GM23338 (cell line): ENCODE measurements around the gene KXD1. TPM values are rescaled to one million over a fixed set of nuclear protein-coding genes. Genes with fewer than 3 reads are reported as not detected.

Source experiments
- ATAC-seq: fragments of 200-7000 bp; cut with Tn5 transposase; 3 replicates; pipeline ENCODE4 v1.9.1; 2020
- DNase-seq: peaks from one replicate; pipeline ENCODE4 v3.0.0-alpha.2; 2015; ENCODE audit warnings: low spot score
- H2AFZ ChIP-seq: fragments of 200-600 bp; sonication (generic); 2 replicates; pipeline ENCODE4 v1.8.0; 2016; ENCODE audit warnings: antibody characterized with exemption, mild to moderate bottlenecking, moderate library complexity
- H3F3A ChIP-seq: fragments of 200-600 bp; sonication (generic); replicated peaks from 2 replicates; pipeline ENCODE4 v1.8.0; 2017; ENCODE audit warnings: antibody characterized with exemption, mixed run types, low read depth
- H3K27ac ChIP-seq: fragments of 200-600 bp; sonication (generic); 2 replicates; pipeline ENCODE4 v1.6.1; 2016; ENCODE audit warnings: low read depth
- H3K27me3 ChIP-seq: fragments of 200-600 bp; sonication (generic); 2 replicates; pipeline ENCODE4 v1.8.0; 2016; ENCODE audit warnings: mild to moderate bottlenecking, mixed run types, moderate library complexity; ENCODE audit not compliant: insufficient read depth
- H3K36me3 ChIP-seq: fragments of 200-600 bp; sonication (generic); 2 replicates; pipeline ENCODE4 v1.8.0; 2016; ENCODE audit warnings: mild to moderate bottlenecking; ENCODE audit not compliant: insufficient read depth
- H3K4me1 ChIP-seq: fragments of 200-600 bp; sonication (generic); 2 replicates; pipeline ENCODE4 v1.8.0; 2016; ENCODE audit warnings: mild to moderate bottlenecking, moderate library complexity; ENCODE audit not compliant: insufficient read depth
- H3K4me2 ChIP-seq: fragments of 200-600 bp; sonication (generic); 2 replicates; pipeline ENCODE4 v1.7.1; 2017; ENCODE audit warnings: mixed run types
- H3K4me3 ChIP-seq: fragments of 200-600 bp; sonication (generic); 2 replicates; pipeline ENCODE4 v1.6.1; 2016; ENCODE audit warnings: mixed run types
- H3K79me2 ChIP-seq: fragments of 200-600 bp; sonication (generic); replicated peaks from 2 replicates; pipeline ENCODE4 v1.8.0; 2017; ENCODE audit warnings: mild to moderate bottlenecking; ENCODE audit not compliant: insufficient read depth
- H3K9me2 ChIP-seq: fragments of 200-600 bp; sonication (generic); 2 replicates; pipeline ENCODE4 v1.8.0; 2017; ENCODE audit not compliant: insufficient read depth
- H4K20me1 ChIP-seq: fragments of 200-600 bp; sonication (generic); replicated peaks from 2 replicates; pipeline ENCODE4 v1.8.0; 2017; ENCODE audit warnings: mild to moderate bottlenecking; ENCODE audit not compliant: insufficient read depth
- H3K27ac Mint-ChIP-seq: 2 replicates; pipeline ENCODE4 v1.8.0; 2020; ENCODE audit warnings: inconsistent platforms, mild to moderate bottlenecking, moderate library complexity, mixed read lengths
- H3K27me3 Mint-ChIP-seq: 3 replicates; pipeline ENCODE4 v1.8.0; 2022; ENCODE audit warnings: low read depth, mild to moderate bottlenecking, moderate library complexity, mixed read lengths, inconsistent platforms; ENCODE audit not compliant: insufficient read depth, poor library complexity
- H3K36me3 Mint-ChIP-seq: 3 replicates; pipeline ENCODE4 v1.8.0; 2021; ENCODE audit warnings: low read depth, mild to moderate bottlenecking, inconsistent platforms, moderate library complexity, mixed read lengths
- H3K4me1 Mint-ChIP-seq: 3 replicates; pipeline ENCODE4 v1.8.0; 2020; ENCODE audit warnings: mild to moderate bottlenecking, inconsistent platforms, mixed read lengths
- H3K4me3 Mint-ChIP-seq: 3 replicates; pipeline ENCODE4 v1.8.0; 2021; ENCODE audit warnings: moderate library complexity, mild to moderate bottlenecking, inconsistent platforms, mixed read lengths
- H3K9me3 Mint-ChIP-seq: 3 replicates; pipeline ENCODE4 v1.8.0; 2020; ENCODE audit warnings: moderate library complexity, mild to moderate bottlenecking, inconsistent platforms, mixed read lengths
- CREB1 ChIP-seq: fragments of 250-450 bp; sonication (Bioruptor Pico); IDR thresholded peaks from 2 replicates; pipeline ENCODE4 v1.5.0; 2020; ENCODE audit warnings: low read depth, mild to moderate bottlenecking, moderate library complexity
- EZH2 ChIP-seq: fragments of 200-600 bp; sonication (generic); IDR thresholded peaks from one replicate; pipeline ENCODE4 v1.8.0; 2017; ENCODE audit warnings: antibody characterized with exemption, mild to moderate bottlenecking, low read depth; ENCODE audit not compliant: unreplicated experiment
- EZH2phosphoT487 ChIP-seq: fragments of 200-600 bp; sonication (generic); IDR thresholded peaks from one replicate; pipeline ENCODE4 v1.8.1; 2018; ENCODE audit warnings: antibody characterized with exemption; ENCODE audit not compliant: unreplicated experiment
- JUNB ChIP-seq: IDR thresholded peaks from one replicate; pipeline ENCODE4 v1.6.1; 2016; ENCODE audit warnings: antibody characterized with exemption; ENCODE audit not compliant: unreplicated experiment
- NANOG ChIP-seq: IDR thresholded peaks from 2 replicates; pipeline ENCODE4 v1.6.1; 2016; ENCODE audit warnings: antibody characterized with exemption, borderline replicate concordance
- POLR2AphosphoS5 ChIP-seq: IDR thresholded peaks from 2 replicates; pipeline ENCODE4 v1.6.1; 2016; ENCODE audit warnings: antibody characterized with exemption, low read depth
- REST ChIP-seq: IDR thresholded peaks from one replicate; pipeline ENCODE4 v1.6.1; 2018; ENCODE audit warnings: antibody characterized with exemption; ENCODE audit not compliant: unreplicated experiment
- ZNF114 ChIP-seq: fragments of 250-450 bp; sonication (Bioruptor Pico); IDR thresholded peaks from 2 replicates; pipeline ENCODE4 v1.5.0; 2020; ENCODE audit warnings: mild to moderate bottlenecking, moderate library complexity
- ZNF462 ChIP-seq: fragments of 250-450 bp; sonication (Bioruptor Pico); IDR thresholded peaks from 2 replicates; pipeline ENCODE4 v1.5.0; 2020; ENCODE audit warnings: mild to moderate bottlenecking, moderate library complexity
- polyA plus RNA-seq: library from polyadenylated mRNA; unstranded; fragments of >200 nt; fragmentation: Nextera tagmentation; extraction: Ambion mirVana; gene quantifications from 2 replicates; pipeline ENCODE4 v1.2.1, GENCODE V29; 2016
- total RNA-seq: library from RNA; depleted of rRNA; stranded (reverse); fragments of >200 nt; shearing (Covaris generic); gene quantifications from 2 replicates; pipeline ENCODE4 v1.2.3, GENCODE V29; 2014

Gene KXD1
- total and polyA plus RNA-seq, 2 experiments from 2014 or later: 108 to 164 TPM

- H3K27me3 Mint-ChIP-seq: peaks cover 36% of the 10 kb centered on the region
These were observed 59.9 kb downstream of the KXD1 start for GRCh38 chr19:18617562-18617961.

More at GRCh38 chr19:18617562-18617961, 59.9 kb downstream of the KXD1 start:
- Histone ChIP-seq H3K27me3 (peaks cover 36% of the 10 kb centered on the region), H3K4me3 (no peak overlapping the region), H3F3A (no peaks in the 10 kb centered on the region), H3K4me1 (peaks cover 11% of the 10 kb centered on the region; the same call in 1 of the 2 replicates), H4K20me1 (no peaks in the 10 kb centered on the region), H3K79me2 (no peaks in the 10 kb centered on the region), H2AFZ (no peak overlapping the region), H3K36me3 (no peaks in the 10 kb centered on the region), H3K4me2 (no peak overlapping the region), H3K9me2 (0 out of 2 replicates have a peak, but pooled peaks cover 6% of the 10 kb centered on the region), H3K27ac (no peak overlapping the region)
- Mint-ChIP-seq H3K9me3 (peaks cover 7% of the 10 kb centered on the region; the same call in 2 of the 3 replicates), H3K4me1 (peaks cover 9% of the 10 kb centered on the region; the same call in 2 of the 3 replicates), H3K27ac (no peak overlapping the region), H3K36me3 (peaks cover 7% of the 10 kb centered on the region), H3K4me3 (no peak overlapping the region)
- DNase-seq (no peak), ATAC-seq (no peak)
- TF ChIP-seq NANOG (no peak), ZNF462 (CRISPR knock-in tag) (no peak), EZH2phosphoT487 (no peak), ZNF114 (CRISPR knock-in tag) (no peak), JUNB (no peak), EZH2 (no peak), POLR2AphosphoS5 (no peak), REST (no peak), CREB1 (CRISPR knock-in tag) (no peak)
